SK-N-SH treated with all-trans-retinoic acid at 6 μM for 48 hours (cell line): ENCODE results near the gene FIGN.

Source experiments
- CSDC2 ChIP-seq: fragments of 250-450 bp; sonication (Bioruptor Pico); IDR thresholded peaks from 2 replicates; pipeline ENCODE4 v1.5.0; 2020; ENCODE audit warnings: mild to moderate bottlenecking, moderate library complexity
- ESRRG ChIP-seq: fragments of 250-450 bp; sonication (Bioruptor Pico); IDR thresholded peaks from 2 replicates; pipeline ENCODE4 v1.6.1; 2021; ENCODE audit warnings: mild to moderate bottlenecking
- ISL1 ChIP-seq: fragments of 250-450 bp; sonication (Bioruptor Pico); IDR thresholded peaks from 2 replicates; pipeline ENCODE4 v2.1.2; 2022; ENCODE audit warnings: mild to moderate bottlenecking, moderate library complexity
- OSR1 ChIP-seq: fragments of 250-450 bp; sonication (Bioruptor Pico); IDR thresholded peaks from 2 replicates; pipeline ENCODE4 v1.8.0; 2022; ENCODE audit warnings: moderate library complexity, mild to moderate bottlenecking, inconsistent platforms
- PPARA ChIP-seq: fragments of 250-450 bp; sonication (Bioruptor Pico); IDR thresholded peaks from 2 replicates; pipeline ENCODE4 v1.5.0; 2020; ENCODE audit warnings: mild to moderate bottlenecking, borderline replicate concordance
- RARB ChIP-seq: fragments of 250-450 bp; sonication (Bioruptor Pico); IDR thresholded peaks from 2 replicates; pipeline ENCODE4 v1.8.0; 2021; ENCODE audit warnings: mild to moderate bottlenecking, moderate library complexity
- SNAI2 ChIP-seq: fragments of 250-450 bp; sonication (Bioruptor Pico); IDR thresholded peaks from 2 replicates; pipeline ENCODE4 v1.5.0; 2020; ENCODE audit warnings: mild to moderate bottlenecking, moderate library complexity
- TOX ChIP-seq: fragments of 250-450 bp; sonication (Bioruptor Pico); IDR thresholded peaks from 2 replicates; pipeline ENCODE4 v1.8.0; 2021; ENCODE audit warnings: mild to moderate bottlenecking, moderate library complexity, borderline replicate concordance
- ZC3H10 ChIP-seq: fragments of 250-450 bp; sonication (Bioruptor Pico); IDR thresholded peaks from 2 replicates; pipeline ENCODE4 v1.5.1; 2021; ENCODE audit warnings: mild to moderate bottlenecking, moderate library complexity
- ZFP3 ChIP-seq: fragments of 250-450 bp; sonication (Bioruptor Pico); IDR thresholded peaks from 2 replicates; pipeline ENCODE4 v1.5.0; 2020; ENCODE audit warnings: mild to moderate bottlenecking, moderate library complexity
- ZNF70 ChIP-seq: fragments of 450-650 bp; formaldehyde crosslinking; IDR thresholded peaks from 2 replicates; pipeline ENCODE4 v1.5.0; 2020; ENCODE audit warnings: mild to moderate bottlenecking, moderate library complexity
- TF ChIP-seq, protein P1 (sequence below): fragments of 250-450 bp; sonication (Bioruptor Pico); IDR thresholded peaks from 2 replicates; pipeline ENCODE4 v1.8.0; 2020; ENCODE audit warnings: mild to moderate bottlenecking, moderate library complexity, borderline replicate concordance
- TF ChIP-seq, protein P2 (sequence below): fragments of 250-450 bp; sonication (Bioruptor Pico); IDR thresholded peaks from 2 replicates; pipeline ENCODE4 v1.5.0; 2020; ENCODE audit warnings: mild to moderate bottlenecking, moderate library complexity

DNA sequence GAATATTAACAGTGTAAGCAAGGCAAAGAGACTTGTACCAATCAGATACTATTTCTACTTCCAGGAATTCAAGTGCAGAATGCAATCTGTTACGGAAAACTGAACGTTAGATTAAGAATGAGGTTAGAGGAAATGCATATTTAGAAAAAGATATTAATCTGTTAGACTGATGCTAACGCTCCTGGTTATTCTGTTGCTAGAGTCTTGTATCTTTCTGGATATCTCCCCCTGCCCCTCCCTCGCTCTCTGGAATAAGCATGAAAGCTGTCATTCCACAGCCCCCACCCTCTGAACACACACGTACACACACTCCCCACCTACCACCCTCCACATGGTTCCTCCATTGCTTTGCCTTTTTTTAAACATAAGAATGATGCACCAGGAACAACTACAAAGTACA lies 24.1 kb downstream of the FIGN start:
- no peak for TF ChIP-seq ISL1
- TF ChIP-seq TOX (CRISPR knock-in tag): no peak
- no peak for TF ChIP-seq CSDC2
- TF ChIP-seq OSR1: no peak
- no peak for TF ChIP-seq ZFP3 (CRISPR knock-in tag)
- TF ChIP-seq, protein P1, sequence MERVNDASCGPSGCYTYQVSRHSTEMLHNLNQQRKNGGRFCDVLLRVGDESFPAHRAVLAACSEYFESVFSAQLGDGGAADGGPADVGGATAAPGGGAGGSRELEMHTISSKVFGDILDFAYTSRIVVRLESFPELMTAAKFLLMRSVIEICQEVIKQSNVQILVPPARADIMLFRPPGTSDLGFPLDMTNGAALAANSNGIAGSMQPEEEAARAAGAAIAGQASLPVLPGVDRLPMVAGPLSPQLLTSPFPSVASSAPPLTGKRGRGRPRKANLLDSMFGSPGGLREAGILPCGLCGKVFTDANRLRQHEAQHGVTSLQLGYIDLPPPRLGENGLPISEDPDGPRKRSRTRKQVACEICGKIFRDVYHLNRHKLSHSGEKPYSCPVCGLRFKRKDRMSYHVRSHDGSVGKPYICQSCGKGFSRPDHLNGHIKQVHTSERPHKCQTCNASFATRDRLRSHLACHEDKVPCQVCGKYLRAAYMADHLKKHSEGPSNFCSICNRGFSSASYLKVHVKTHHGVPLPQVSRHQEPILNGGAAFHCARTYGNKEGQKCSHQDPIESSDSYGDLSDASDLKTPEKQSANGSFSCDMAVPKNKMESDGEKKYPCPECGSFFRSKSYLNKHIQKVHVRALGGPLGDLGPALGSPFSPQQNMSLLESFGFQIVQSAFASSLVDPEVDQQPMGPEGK: no peak
- TF ChIP-seq PPARA (CRISPR knock-in tag): no peak
- TF ChIP-seq ZC3H10 (CRISPR knock-in tag): no peak
- no peak for TF ChIP-seq ESRRG (CRISPR knock-in tag)
- TF ChIP-seq, protein P2, sequence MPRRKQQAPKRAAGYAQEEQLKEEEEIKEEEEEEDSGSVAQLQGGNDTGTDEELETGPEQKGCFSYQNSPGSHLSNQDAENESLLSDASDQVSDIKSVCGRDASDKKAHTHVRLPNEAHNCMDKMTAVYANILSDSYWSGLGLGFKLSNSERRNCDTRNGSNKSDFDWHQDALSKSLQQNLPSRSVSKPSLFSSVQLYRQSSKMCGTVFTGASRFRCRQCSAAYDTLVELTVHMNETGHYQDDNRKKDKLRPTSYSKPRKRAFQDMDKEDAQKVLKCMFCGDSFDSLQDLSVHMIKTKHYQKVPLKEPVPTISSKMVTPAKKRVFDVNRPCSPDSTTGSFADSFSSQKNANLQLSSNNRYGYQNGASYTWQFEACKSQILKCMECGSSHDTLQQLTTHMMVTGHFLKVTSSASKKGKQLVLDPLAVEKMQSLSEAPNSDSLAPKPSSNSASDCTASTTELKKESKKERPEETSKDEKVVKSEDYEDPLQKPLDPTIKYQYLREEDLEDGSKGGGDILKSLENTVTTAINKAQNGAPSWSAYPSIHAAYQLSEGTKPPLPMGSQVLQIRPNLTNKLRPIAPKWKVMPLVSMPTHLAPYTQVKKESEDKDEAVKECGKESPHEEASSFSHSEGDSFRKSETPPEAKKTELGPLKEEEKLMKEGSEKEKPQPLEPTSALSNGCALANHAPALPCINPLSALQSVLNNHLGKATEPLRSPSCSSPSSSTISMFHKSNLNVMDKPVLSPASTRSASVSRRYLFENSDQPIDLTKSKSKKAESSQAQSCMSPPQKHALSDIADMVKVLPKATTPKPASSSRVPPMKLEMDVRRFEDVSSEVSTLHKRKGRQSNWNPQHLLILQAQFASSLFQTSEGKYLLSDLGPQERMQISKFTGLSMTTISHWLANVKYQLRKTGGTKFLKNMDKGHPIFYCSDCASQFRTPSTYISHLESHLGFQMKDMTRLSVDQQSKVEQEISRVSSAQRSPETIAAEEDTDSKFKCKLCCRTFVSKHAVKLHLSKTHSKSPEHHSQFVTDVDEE (CRISPR knock-in tag): no peak
- no peak for TF ChIP-seq RARB (CRISPR knock-in tag)
- TF ChIP-seq ZNF70 (CRISPR knock-in tag): no peak
- TF ChIP-seq SNAI2 (CRISPR knock-in tag): no peak
